SHP77 (cell line): Measurements from ENCODE around the gene DHRS12.
A peak's percentile ranks its signal among the peaks of the same experiment; 100 is the strongest.

Experiments used
- DNase-seq, 2 experiments: peaks; one replicate each; lab custom pipeline; 2025; lab: John Stamatoyannopoulos, UW

The DHRS12 gene

DNA sequence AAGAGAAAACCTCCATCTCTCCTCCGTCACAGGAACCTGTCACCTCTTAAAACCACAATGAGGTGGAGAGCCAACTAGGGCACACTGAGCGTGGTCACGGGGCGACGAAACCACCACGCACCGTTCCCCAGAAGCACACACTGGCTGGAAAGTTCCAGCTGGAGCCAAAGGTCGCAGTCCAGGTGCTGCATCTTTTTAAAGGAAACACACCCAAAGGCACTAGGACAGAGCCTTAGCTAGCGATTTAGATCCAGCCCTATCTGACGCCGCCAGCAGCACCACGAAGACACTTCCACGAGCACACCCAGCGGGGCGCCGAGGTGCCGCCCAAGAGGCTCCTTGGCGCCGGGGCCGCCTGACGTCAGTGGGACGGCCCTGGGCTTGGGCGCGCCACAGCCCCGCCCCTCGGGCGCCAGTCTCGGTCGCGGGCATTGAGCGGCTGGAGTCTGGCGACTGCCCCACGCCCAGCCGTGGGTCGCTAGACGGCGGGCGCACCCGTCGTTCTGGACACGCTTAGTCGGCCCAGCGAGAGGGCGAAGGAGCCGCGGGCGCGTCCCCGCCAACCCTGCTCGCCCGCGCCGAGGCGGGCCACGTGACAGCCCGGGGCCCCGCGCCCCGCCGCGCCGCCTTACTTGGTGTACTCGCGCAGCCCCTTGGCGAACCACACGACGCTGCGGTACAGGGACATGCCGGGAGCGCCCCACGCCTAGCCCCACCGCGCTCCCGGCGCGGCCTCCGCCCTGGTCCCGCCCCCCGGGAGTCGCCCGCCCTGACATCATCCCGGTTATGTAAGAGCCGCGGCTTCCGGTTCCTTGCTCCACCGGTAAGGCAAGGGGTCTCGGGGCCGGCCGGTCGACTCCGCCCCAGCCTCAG lies at the start of gene DHRS12:
Gene DHRS12 (minus strand): TSS at position 742 of the 873 bp plus-strand sequence. CDS start 4,504 bp downstream, outside the sequence.
- peak; percentile 47 to 62 for DNase-seq

DNA sequence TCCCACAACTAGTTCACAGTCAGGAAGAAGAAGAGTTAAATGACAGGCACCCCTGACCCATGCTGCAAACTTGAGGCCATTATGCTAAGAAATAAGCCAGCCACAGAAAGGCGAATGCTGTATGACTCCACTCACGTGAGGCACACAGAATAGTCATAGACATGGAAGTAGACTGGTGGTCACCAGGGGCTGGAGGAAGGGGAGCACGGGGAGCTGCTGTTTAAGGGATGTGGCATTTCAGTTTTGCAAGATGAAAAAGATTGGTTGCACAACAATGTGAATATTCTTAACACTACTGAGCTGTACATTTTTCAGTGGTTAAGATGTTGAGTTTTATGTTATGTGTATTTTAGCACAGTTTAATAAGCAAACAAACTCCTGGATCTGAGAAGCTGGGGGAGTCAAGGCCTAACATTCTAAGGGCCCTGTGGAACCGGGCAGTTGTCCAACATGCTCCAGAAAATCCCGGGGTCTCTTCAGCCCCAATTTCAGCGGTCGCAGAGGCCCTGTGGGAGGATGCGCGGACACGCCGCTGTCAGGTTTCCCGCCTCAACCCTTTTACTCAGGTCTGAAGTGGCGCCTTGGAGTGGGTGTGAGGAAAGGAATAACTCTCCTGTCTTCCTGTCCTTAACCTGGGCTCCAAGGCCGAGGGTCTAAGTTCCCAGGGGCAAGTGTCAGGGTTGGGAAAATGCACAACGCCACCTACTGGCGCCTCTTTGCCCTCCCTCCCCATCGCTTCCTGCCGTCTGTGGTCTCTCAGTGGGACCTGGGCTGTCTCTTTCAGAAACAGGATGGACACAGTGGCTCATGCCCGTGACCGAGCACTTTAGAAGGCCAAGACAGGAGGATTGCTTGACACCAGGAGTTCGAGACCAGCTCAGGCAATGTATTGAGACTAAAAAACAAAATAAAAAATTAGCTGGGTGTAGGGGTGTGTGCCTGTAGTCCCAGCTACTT lies 45.5 kb upstream of the DHRS12 start:
- DNase-seq: no peak

DNA sequence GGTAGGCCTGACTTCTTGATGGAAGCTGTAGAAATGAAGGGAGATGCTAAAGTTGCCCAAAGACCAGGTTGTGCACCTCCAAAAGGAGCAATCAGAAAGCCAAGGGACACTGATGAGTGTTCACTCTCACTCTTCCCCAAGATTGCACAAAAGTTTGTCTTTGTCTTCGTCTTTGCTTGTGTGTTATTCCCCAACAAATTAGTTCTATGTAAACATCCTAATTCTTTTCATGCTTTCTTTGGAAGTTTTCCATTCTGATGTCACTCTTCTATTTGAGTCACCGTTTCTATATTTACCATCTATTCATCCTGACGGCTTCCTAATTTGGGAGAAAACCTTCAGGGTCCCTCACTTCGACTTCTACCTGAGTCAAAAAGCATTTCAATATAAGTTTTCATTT lies 44.7 kb upstream of the DHRS12 start:
- DNase-seq: no peak

DNA sequence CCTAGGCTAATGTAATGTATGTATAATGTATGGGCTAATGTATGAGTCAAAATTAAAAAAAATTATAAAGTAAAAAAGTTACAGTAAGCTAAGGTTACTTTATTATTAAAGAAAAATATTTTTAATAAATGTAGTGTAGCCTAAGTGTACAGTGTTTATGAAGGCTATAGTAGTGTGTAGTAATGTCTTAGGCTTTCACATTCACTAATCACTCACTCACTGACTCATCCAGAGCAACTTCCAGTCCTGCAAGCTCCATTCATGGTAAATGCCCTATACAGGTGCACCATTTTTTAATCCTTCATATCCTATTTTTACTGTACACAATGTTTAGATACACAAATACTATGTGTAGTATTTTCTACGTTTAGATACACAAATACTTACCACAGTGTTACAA lies 42.8 kb upstream of the DHRS12 start:
- no peak for DNase-seq

DNA sequence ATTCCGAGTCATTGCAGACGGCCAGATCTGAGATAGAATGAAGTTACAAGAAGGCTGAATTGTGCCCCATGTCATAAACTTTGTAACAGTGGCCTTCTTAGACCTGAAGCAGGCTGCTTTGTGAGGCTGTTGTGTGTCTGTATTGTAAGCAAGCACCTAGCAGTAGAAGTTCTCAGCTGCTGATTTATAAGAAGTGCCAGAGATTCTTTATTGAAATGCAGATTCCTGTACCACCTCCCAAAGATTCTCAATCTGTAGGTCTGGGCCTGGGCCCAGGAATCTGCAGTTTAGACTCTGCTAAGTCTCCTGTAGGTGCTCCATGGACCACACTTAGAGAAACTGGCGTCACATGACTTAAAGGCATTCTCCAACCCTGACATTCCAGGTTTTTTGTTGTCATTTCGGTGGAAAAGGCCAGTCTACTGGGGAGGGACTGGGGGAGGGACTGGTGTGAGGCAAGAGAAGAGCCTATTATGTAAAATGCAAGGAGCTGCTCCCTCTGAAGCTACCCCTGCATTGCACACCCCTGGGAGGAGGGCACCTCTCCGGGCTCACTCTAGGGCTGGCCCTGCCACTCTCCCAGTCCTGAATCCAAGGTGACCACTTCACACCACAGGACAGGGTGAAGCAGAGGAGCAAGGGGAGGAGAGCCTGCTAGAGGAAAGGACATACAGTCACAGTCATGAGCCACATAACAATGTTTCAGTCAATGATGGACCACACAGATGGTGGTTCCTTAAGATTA lies 41.8 kb upstream of the DHRS12 start:
- no peak for DNase-seq

DNA sequence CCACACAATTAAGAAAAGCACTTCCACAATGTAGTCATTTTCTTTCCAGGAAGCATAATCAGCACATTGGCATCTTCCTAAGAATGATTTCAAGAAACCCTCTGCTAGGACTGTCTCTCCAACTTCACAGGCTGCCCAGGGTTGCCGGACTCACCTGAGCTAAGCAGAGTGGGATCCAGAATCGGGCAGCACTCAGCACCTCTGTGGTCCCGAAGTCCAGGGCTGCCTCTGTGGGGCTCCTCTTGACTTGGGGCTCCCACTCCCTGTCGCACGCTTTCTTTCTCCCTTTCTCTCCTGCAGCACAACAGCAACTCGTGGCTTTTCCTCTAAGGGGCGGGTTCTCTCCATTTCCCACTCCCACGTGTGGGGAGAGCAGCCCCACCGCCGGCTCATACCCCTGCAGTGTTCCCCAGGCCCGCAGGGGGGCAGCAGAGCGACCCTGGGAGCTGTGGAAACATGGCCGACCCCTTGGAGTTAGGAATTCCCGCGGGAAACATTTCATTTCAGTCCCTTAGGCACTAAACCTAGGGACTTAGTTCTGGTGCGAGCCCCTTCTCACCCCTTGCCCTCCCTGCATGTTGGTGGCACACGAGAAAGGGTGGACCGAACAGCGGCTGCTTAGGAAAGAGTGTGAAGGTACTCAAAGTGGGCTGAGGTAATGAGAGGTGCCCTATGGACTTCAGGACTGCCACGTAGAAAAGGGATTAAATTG lies 41.1 kb upstream of the DHRS12 start, which contains the start of gene TMEM272:
Gene TMEM272 (minus strand): TSS at position 316 of the 712 bp plus-strand sequence. CDS start 6,647 bp downstream, outside the sequence.
- peak in 1 of 2 experiments; percentile 17 for DNase-seq

DNA sequence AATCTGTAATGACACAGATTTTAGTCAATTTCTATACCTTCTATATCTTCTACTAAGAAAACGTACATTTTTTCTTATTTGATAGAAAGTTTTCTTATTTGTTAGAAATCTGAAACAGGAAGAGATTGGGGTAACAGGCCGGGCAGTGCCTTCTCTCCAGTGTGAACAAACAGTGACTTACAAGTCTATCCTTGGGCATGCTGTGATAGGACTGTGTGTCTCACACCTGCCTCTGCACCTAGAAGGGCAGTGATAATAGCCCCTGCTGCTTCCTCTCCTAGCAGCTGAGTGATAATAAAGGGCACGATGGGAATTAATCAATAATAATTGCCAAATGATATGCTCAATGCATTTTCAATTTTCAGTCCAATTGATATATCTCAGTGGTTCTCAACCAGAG lies 39.6 kb upstream of the DHRS12 start:
- no peak for DNase-seq

- DNase-seq: no peak
Observed at GRCh38 chr13:51841732-51842131, 37.8 kb upstream of the DHRS12 start.

DNA sequence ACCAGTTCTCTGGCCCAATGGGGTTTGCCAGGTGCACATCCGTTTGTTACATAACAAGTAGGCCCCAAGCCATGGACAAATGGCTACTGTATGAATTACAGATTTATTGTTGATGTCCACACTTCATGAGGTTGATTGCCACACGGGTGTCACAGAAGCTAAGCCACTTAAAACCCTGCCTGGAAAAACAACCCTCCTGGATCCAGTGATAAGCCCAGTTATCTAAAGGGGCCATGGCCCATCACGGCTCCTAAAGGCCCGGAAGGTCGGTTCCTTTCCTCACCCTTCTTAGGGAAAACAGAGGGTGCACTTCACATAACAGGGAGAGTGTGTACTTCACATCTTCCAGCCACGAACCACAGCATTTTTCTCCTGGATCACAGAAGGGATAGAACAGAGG lies 37.0 kb upstream of the DHRS12 start:
- no peak for DNase-seq

GRCh38 chr13:51839711-51840540 lies 36.0 kb upstream of the DHRS12 start:
- no peak for DNase-seq

DNA sequence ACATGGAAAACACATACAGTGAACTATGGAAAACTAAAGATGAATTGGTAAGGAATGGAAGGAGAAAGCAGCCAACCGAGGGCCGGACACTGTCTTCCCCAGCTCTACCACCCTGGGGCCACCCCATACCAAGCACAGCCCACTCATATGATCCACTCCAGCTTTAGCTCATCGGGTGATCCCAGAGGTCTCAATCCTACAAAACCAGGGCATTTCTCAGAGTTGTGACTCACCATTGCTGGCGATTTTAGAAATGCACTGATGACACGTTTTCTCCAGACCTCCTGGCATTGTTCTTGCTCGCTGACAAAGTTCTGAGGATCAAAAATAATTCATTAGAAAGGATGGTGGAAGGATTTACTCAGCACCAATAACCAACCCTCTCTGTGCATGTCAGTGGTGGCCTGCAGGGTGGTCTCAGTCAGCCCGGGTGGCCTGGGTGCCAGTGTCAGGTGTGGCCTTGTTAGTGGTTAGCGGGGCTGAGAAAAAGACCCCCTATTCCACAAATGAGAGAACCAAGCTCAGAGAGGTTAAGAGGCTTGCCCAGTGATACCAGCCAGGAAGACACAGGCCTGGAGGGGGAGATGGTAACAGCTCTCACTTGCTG lies 34.4 kb upstream of the DHRS12 start:
- no peak for DNase-seq

DNA sequence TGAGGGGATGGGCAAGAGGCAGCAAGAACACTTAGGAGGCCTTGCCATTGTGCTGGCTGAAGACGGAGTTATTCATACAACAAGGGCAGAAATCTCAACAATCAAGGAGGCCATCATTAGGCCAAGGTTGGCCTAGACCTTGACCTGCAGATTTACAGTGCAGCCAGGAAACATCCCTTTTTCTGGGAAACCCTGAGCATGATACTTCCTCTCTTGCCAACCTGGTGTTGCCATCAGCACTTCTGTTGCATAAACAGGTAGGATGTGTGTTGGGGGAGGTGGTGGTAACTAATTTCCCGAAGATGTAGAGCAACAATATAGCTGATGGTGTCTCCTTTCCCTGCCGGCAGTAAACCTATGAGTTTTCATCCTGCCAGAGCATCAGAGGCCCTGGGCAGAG lies 33.1 kb upstream of the DHRS12 start:
- no peak for DNase-seq

DNA sequence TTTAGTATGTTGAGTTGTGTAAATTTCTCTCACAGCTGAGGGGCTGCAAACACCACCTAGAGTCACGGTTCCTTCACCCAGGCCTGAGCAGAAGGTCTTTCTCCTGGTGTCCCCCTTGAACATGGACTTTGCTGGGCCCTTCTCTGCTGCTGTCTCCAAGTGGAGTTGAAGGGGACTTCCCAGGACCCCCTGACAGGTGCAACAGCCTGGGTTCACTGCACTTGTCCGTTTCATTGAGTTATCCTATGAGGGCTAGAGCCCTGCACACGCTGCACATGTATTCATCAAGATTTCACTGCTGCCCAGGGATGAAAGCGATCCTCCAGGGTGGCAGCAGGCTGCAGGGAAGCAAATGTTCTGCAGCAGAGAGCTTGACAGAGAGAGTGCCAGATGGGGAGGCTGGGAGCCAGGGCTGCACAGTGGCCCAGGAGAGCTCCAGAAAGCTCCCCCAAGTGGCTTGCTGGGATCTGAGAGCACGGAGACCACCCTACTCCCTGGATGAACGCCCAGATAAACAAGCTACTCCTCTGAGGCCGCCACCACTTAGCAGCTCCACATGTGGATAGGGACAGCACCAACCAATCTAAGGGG lies 30.7 kb upstream of the DHRS12 start:
- no peak for DNase-seq

DNA sequence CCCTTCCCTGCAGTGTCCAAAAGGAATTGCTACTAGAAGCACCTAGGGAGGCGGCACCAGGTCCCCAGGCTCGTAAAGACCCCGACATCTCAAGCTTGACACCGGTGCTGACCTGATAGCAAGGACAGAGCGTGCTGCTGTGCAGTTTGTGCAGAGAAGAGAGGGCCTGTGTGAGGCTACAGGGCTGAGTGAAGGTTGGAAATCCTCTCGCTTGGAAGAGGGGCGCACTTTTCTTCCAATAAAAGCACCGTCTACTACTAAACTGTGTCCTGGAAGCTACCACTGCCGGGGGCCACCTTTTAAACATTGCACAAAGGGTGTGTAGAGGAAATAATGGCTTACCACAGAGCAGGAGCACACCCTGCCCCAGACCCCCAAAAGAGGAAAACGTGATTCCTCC lies 30.0 kb upstream of the DHRS12 start:
- no peak for DNase-seq

- no peak for DNase-seq
Observed at GRCh38 chr13:51832471-51833152, 28.6 kb upstream of the DHRS12 start.

DNA sequence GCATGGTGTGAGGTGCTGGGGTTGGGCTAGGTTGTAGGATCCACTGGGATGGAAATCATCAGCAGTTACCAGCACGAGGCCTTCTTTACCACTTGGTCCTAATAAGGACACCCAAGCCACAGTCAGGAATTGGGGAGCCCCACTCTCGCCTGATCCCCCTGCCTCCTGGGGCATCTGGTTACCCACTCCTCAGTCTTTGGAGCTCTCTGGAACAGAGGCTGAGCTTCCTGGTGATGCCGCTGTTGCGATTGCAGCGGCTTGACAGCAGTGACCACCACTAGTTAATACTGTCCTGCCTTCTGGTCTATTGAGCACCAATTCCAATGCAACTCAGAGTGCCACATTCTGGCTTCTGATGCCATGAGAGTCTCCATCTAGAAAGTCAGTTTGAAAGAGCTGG lies 27.6 kb upstream of the DHRS12 start:
- DNase-seq: no peak

- DNase-seq: no peak
Observed at GRCh38 chr13:51829568-51829899, 25.6 kb upstream of the DHRS12 start.

DNA sequence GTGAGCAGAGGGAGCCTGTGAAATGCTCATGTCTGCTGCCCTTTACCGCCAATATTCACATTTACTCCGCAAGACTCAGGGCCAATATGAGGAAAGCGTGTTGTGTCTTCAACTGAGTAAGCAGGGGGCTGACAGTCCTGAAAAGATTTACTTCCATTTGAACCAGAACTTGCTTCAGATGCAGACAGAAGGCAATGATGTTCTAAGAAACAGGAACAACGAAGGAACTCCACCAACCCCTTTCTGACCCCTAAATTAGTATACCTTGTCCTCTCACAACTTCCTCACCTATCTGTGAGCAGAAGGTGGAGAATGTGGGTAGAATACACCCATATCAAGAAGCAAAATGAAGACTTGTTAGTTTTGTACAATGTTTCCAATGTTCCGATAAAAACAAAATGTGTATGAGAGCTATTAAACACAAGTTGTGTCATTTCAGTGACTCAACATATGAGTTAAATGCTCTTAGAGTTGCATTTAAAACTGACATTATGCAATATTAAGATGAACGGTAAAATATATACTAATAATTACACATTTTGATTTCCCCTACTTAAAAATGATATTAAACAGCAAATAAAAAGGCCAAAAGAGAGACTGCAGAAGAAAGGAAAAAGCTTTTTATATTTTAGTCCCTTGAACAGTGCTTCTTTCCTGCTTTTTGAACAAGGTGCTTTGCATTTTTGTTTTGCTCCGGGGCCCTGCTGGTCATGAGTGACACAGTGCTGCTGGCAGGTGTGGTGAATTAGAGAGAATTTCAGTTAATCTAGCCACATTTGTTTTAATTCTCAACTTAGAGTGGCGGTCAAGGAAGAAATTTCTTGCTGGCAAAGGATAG lies 25.0 kb upstream of the DHRS12 start:
- DNase-seq: no peak
